Measurements from ENCODE around the gene CDC42EP3.

The CDC42EP3 gene

GRCh38 chr2:37619959-37620300 lies 51.5 kb downstream of the CDC42EP3 start:
- peak; percentile 35 for DNase-seq (ENCODE audit: low read depth)
- H3K4me3 ChIP-seq (ENCODE audit: low read length) = no peak overlapping the region
- no peak for TF ChIP-seq CTCF (conservative IDR thresholded peaks at IDR 0.05; ENCODE audit: low read length)

DNA sequence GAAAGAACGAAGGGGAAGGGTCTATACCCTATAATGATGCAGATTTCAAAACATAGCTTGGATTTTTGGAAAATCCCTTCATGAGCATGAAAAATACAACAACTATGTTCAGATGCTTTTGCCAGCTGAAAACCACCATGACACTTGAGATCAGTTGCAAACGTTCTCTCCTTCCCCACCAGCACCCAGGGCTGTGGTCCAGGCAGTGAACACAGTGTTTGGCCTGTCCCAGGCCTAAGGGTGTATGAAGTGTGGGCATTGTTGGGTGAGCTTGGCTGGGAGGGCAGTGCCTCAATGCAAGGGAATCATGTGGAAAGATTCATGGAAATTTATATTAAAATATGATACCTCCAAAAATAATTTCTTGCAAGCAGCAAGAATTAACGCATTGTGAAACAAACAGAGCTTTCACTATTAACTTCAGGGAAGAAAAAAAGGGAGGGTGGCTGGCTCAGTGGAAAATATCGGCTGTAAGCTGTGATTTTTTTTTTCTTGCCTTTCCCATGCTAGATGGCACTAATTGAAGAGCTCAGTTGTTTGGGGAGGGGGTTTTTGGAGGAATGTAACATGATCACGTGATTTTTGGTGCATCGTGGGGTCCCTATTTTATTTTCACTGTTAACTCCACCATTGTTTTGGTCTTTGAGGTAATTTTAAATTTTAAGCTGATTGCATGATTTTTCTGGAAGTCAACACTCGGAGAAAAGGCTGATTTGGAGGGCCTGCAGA lies 52.0 kb downstream of the CDC42EP3 start:
- no peak for DNase-seq (ENCODE audit: low read depth)
- no peak overlapping the region for H3K4me3 ChIP-seq (ENCODE audit: low read length)
- TF ChIP-seq CTCF (conservative IDR thresholded peaks at IDR 0.05; ENCODE audit: low read length) = no peak

- no peak for DNase-seq (ENCODE audit: low read depth)
- H3K4me3 ChIP-seq (ENCODE audit: low read length) = no peak overlapping the region
- TF ChIP-seq CTCF (conservative IDR thresholded peaks at IDR 0.05; ENCODE audit: low read length) = no peak
These were observed 53.1 kb downstream of the CDC42EP3 start for GRCh38 chr2:37618326-37618725.

- no peak for TF ChIP-seq CTCF (conservative IDR thresholded peaks at IDR 0.05; ENCODE audit: low read length)
- H3K4me3 ChIP-seq (ENCODE audit: low read length) = no peak overlapping the region
- DNase-seq (ENCODE audit: low read depth) = no peak
These were observed 54.1 kb downstream of the CDC42EP3 start for GRCh38 chr2:37617119-37617892.

DNA sequence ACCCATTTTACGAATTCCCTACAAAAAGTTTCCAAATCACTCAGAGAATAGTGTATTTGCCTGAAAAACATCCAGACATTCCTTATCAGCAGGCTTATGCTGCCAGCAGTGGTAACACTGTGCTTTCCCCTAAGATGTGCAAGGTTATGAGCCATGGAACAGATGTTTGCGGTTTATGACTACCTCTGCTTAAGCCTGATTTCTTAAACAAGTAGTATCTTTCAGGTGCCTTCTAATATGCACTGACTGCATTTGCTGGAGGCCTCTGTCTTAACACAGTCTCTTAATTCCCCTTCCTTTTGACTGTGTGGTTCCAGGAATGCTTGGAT lies 54.8 kb downstream of the CDC42EP3 start:
- no peak for TF ChIP-seq CTCF (conservative IDR thresholded peaks at IDR 0.05; ENCODE audit: low read length)

DNA sequence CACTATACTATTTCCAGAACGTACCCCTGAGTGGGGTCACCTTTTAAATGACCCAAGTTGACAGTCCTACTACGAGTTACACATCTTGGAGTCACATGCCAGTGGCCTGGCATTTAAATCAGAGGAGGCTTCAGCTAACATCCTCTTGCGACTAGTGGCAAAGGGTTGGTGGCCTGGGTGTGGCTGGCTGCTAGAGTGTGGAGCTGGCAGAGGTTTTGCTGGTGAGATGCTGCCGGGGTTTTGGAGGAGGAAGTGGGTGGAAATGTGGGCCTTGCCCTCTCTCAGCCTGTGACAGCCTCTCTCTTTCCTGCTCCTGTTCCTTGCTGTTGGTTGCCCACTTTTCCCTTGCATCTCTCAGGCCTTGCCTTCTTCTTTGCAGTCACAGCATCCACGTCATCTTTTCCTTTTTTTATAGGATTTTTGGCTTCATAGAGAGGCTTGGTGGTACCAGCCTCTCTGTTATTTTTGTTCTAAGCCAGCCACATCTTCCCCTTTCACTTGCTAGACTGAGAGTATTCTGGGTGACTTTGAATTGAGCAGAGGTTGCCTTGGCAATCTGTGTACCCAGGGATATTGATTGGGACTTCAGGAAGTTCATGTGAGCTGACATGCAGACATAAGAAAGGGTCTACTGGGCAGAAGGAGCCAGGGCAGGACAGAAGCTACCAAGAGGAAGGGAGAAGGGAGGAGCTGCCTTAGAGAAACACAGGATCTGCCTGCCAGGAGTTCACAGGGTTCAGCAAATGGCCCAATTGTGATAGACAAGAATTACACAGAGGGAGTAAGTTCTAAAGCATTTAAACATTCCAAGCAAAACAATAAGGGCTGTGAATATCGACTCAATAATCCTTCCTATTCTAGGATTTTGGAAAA lies 55.4 kb downstream of the CDC42EP3 start:
- TF ChIP-seq CTCF (conservative IDR thresholded peaks at IDR 0.05; ENCODE audit: low read length) = no peak
- H3K4me3 ChIP-seq (ENCODE audit: low read length) = no peak overlapping the region
- DNase-seq (ENCODE audit: low read depth) = no peak

More for the DNA sequence above, 54.8 kb downstream of the CDC42EP3 start:
- peak; percentile 65 for DNase-seq (ENCODE audit: low read depth)
- no peak overlapping the region for H3K4me3 ChIP-seq (ENCODE audit: low read length)
